ENCODE measurements around the gene CDK9.

CDK9 gene

DNA sequence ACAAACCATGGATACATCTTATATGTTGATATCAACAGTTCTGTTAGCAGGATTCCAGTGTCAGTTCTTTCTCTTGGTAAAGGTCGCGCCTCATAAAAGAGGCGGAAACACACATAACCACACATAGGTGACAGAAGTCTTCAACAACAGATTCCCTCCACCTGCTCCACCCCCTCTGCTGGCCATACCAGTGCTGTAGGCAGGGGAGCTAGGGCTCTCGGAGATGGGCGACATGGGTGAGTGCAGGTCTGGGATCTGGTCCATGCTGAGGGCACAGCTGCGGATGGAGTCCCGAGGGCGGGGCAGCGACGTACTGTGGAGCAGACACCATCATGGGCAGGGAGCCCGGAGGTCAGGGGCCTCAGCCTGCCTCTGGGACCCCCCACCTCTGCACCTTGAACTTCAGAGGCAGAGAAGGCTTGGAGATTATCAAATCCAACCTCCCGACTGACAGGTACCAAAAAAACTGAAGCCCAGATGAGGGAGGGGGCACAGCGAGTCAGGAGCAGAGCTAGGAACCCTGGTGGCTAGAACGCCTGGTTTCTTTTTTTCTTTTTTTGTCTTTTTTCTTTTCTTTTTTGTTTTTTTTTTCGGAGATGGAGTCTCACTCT is 38.8 kb upstream of the CDK9 start:
- TF ChIP-seq, protein P1, sequence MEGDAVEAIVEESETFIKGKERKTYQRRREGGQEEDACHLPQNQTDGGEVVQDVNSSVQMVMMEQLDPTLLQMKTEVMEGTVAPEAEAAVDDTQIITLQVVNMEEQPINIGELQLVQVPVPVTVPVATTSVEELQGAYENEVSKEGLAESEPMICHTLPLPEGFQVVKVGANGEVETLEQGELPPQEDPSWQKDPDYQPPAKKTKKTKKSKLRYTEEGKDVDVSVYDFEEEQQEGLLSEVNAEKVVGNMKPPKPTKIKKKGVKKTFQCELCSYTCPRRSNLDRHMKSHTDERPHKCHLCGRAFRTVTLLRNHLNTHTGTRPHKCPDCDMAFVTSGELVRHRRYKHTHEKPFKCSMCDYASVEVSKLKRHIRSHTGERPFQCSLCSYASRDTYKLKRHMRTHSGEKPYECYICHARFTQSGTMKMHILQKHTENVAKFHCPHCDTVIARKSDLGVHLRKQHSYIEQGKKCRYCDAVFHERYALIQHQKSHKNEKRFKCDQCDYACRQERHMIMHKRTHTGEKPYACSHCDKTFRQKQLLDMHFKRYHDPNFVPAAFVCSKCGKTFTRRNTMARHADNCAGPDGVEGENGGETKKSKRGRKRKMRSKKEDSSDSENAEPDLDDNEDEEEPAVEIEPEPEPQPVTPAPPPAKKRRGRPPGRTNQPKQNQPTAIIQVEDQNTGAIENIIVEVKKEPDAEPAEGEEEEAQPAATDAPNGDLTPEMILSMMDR (IDR thresholded peaks at IDR 0.05) = no peak

GRCh38 chr9:127749090-127749787 is 36.6 kb upstream of the CDK9 start:
- TF ChIP-seq, protein P1 (IDR thresholded peaks at IDR 0.05) = no peak

GRCh38 chr9:127751269-127752054 is 34.4 kb upstream of the CDK9 start:
- TF ChIP-seq, protein P1 (IDR thresholded peaks at IDR 0.05) = no peak

DNA sequence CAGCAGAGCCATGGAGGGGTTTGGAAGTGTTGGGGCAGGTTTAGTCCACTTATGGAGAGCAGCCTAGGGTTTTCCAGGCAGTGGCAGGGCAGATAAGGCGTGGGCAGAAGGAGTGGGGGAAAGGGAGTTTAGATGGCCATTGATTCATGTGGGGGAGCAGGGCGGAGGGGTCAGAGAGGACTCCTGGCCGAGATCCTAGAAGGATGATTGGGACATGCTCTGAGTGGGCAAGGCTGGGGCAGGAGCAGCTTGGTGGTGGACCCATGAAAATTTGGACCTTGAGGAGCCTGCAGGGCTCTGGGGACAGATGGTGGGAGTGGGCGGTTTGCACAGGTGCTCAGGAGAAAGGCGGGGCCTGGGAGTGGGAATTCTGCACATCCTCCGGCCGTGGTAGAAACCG is 32.7 kb upstream of the CDK9 start:
- TF ChIP-seq, protein P1 (IDR thresholded peaks at IDR 0.05) = no peak

DNA sequence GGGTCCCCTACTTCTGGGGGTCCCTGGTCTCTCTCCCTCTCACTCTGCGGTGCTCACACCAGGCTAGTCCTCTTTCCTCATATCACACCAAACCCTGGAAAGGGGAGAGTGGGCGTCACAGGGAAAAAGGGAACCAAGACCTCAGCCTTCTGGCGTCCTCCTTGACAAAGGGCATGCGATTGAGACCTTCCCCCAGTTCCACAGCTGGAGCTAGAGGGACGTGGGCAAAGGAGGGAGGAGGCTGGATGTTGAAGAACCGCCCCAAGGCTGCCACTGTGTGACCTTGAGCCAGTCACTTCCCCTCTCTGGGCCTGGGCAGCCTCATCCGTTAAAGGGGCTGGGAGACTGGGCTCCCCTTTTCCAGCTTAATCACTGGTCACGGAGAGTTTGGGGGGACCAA is 32.2 kb upstream of the CDK9 start:
- TF ChIP-seq, protein P1 (IDR thresholded peaks at IDR 0.05) = no peak

GRCh38 chr9:127754099-127755060 is 31.5 kb upstream of the CDK9 start:
- TF ChIP-seq, protein P1 (IDR thresholded peaks at IDR 0.05) = no peak

Data from LNCAP (cell line).